ENCODE results near the gene TSHZ2.
A peak's percentile ranks its signal among the peaks of the same experiment; 100 is the strongest.

Gene TSHZ2

GRCh38 chr20:53406580-53406979 is 434.4 kb downstream of the TSHZ2 start:
- H3K4me1 ChIP-seq (ENCODE audit: control insufficient read depth, insufficient read depth, low read depth, low read length) = no peaks in the 10 kb centered on the region
- no peak for DNase-seq
- H3K9me3 ChIP-seq (ENCODE audit: control insufficient read depth, low read length) = no peaks in the 10 kb centered on the region
- no peak overlapping the region for H4K91ac ChIP-seq (ENCODE audit: low read length)
- no peak overlapping the region for H3K4ac ChIP-seq (ENCODE audit: low read depth in 1 of 2, low read length in 2 of 2)
- H3K4me2 ChIP-seq (ENCODE audit: low read length, poor library complexity, severe bottlenecking) = no peak overlapping the region
- no peak overlapping the region for H3K23ac ChIP-seq (ENCODE audit: low read length in 2 of 2)
- no peak overlapping the region for H3K14ac ChIP-seq (ENCODE audit: low read length in 2 of 2)
- H3K79me1 ChIP-seq (replicated peaks; ENCODE audit: low read length, poor library complexity, severe bottlenecking) = no peaks in the 10 kb centered on the region
- H2BK12ac ChIP-seq (ENCODE audit: low read length in 2 of 2) = no peak overlapping the region
- H3K18ac ChIP-seq (ENCODE audit: low read depth in 1 of 2, low read length in 2 of 2) = no peak overlapping the region
- 82% methylated on average over 3 of the region's 3 CpGs for WGBS
- H2BK15ac ChIP-seq (ENCODE audit: low read depth, poor library complexity, severe bottlenecking) = no peak overlapping the region
- no peak overlapping the region for H2BK120ac ChIP-seq (ENCODE audit: low read depth, low read length)
- no peak overlapping the region for H2AFZ ChIP-seq (ENCODE audit: low read depth, low read length)
- no peak overlapping the region for H3K27ac ChIP-seq (ENCODE audit: low read length, poor library complexity, severe bottlenecking)
- no peak overlapping the region for H3K4me3 ChIP-seq (ENCODE audit: insufficient read depth in 1 of 2, low read depth in 1 of 2, low read length in 2 of 2)
- no peaks in the 10 kb centered on the region for H3K36me3 ChIP-seq (ENCODE audit: control insufficient read depth in 1 of 2, insufficient read depth in 2 of 2, low read depth in 1 of 2, low read length in 2 of 2)
- H3K27me3 ChIP-seq (ENCODE audit: control insufficient read depth in 1 of 2, insufficient read depth in 1 of 2, low read length in 2 of 2) = no peaks in the 10 kb centered on the region
- H2BK5ac ChIP-seq (ENCODE audit: low read depth, low read length, poor library complexity, severe bottlenecking) = no peak overlapping the region
- H3K9ac ChIP-seq (ENCODE audit: low read length) = no peak overlapping the region
- no peak overlapping the region for H2AK5ac ChIP-seq (ENCODE audit: low read length, severe bottlenecking)
- H4K8ac ChIP-seq (ENCODE audit: low read length) = no peak overlapping the region

- Histone ChIP-seq H2AK5ac (ENCODE audit: low read length, severe bottlenecking) (no peak overlapping the region), H3K9ac (ENCODE audit: low read length) (peak overlapping the region; percentile 76)
These were observed 436.7 kb downstream of the TSHZ2 start for GRCh38 chr20:53408691-53409446.

GRCh38 chr20:53409447-53409717 is 437.2 kb downstream of the TSHZ2 start:
- Histone ChIP-seq H3K4me3 (ENCODE audit: insufficient read depth in 1 of 2, low read depth in 1 of 2, low read length in 2 of 2) (peak overlapping the region in 1 of 2 experiments; percentile 40), H4K8ac (ENCODE audit: low read length) (no peak overlapping the region), H3K9ac (ENCODE audit: low read length) (peak overlapping the region; percentile 76), H3K18ac (ENCODE audit: low read depth in 1 of 2, low read length in 2 of 2) (no peak overlapping the region), H3K14ac (ENCODE audit: low read length in 2 of 2) (no peak overlapping the region), H2BK5ac (ENCODE audit: low read depth, low read length, poor library complexity, severe bottlenecking) (no peak overlapping the region), H3K4me2 (ENCODE audit: low read length, poor library complexity, severe bottlenecking) (no peak overlapping the region), H3K79me1 (replicated peaks; ENCODE audit: low read length, poor library complexity, severe bottlenecking) (no peaks in the 10 kb centered on the region), H3K27me3 (ENCODE audit: control insufficient read depth in 1 of 2, insufficient read depth in 1 of 2, low read length in 2 of 2) (no peaks in the 10 kb centered on the region), H4K91ac (ENCODE audit: low read length) (no peak overlapping the region), H3K9me3 (ENCODE audit: control insufficient read depth, low read length) (no peaks in the 10 kb centered on the region), H3K27ac (ENCODE audit: low read length, poor library complexity, severe bottlenecking) (no peak overlapping the region), H3K4ac (ENCODE audit: low read depth in 1 of 2, low read length in 2 of 2) (no peak overlapping the region), H2BK120ac (ENCODE audit: low read depth, low read length) (no peak overlapping the region), H2AFZ (ENCODE audit: low read depth, low read length) (no peak overlapping the region), H3K4me1 (ENCODE audit: control insufficient read depth, insufficient read depth, low read depth, low read length) (no peaks in the 10 kb centered on the region), H3K36me3 (ENCODE audit: control insufficient read depth in 1 of 2, insufficient read depth in 2 of 2, low read depth in 1 of 2, low read length in 2 of 2) (no peaks in the 10 kb centered on the region), H2BK12ac (ENCODE audit: low read length in 2 of 2) (no peak overlapping the region), H2BK15ac (ENCODE audit: low read depth, poor library complexity, severe bottlenecking) (no peak overlapping the region), H3K23ac (ENCODE audit: low read length in 2 of 2) (no peak overlapping the region), H2AK5ac (ENCODE audit: low read length, severe bottlenecking) (no peak overlapping the region)
- DNase-seq = no peak
- 96% methylated on average over 2 of the region's 2 CpGs for WGBS

More at GRCh38 chr20:53408691-53409446, 436.7 kb downstream of the TSHZ2 start:
- Histone ChIP-seq H2AFZ (ENCODE audit: low read depth, low read length) (no peak overlapping the region), H3K4me1 (ENCODE audit: control insufficient read depth, insufficient read depth, low read depth, low read length) (no peaks in the 10 kb centered on the region), H2BK12ac (ENCODE audit: low read length in 2 of 2) (no peak overlapping the region), H3K4me3 (ENCODE audit: insufficient read depth in 1 of 2, low read depth in 1 of 2, low read length in 2 of 2) (peak overlapping the region in 1 of 2 experiments; percentile 40), H3K27me3 (ENCODE audit: control insufficient read depth in 1 of 2, insufficient read depth in 1 of 2, low read length in 2 of 2) (no peaks in the 10 kb centered on the region), H3K18ac (ENCODE audit: low read depth in 1 of 2, low read length in 2 of 2) (no peak overlapping the region), H3K27ac (ENCODE audit: low read length, poor library complexity, severe bottlenecking) (no peak overlapping the region), H3K4me2 (ENCODE audit: low read length, poor library complexity, severe bottlenecking) (no peak overlapping the region), H3K4ac (ENCODE audit: low read depth in 1 of 2, low read length in 2 of 2) (no peak overlapping the region), H3K9me3 (ENCODE audit: control insufficient read depth, low read length) (no peaks in the 10 kb centered on the region), H4K8ac (ENCODE audit: low read length) (no peak overlapping the region), H3K36me3 (ENCODE audit: control insufficient read depth in 1 of 2, insufficient read depth in 2 of 2, low read depth in 1 of 2, low read length in 2 of 2) (no peaks in the 10 kb centered on the region), H3K23ac (ENCODE audit: low read length in 2 of 2) (no peak overlapping the region), H2BK120ac (ENCODE audit: low read depth, low read length) (no peak overlapping the region), H3K14ac (ENCODE audit: low read length in 2 of 2) (no peak overlapping the region), H2BK15ac (ENCODE audit: low read depth, poor library complexity, severe bottlenecking) (no peak overlapping the region), H2BK5ac (ENCODE audit: low read depth, low read length, poor library complexity, severe bottlenecking) (no peak overlapping the region), H4K91ac (ENCODE audit: low read length) (no peak overlapping the region), H3K79me1 (replicated peaks; ENCODE audit: low read length, poor library complexity, severe bottlenecking) (no peaks in the 10 kb centered on the region)
- 94% methylated on average over 8 of the region's 11 CpGs for WGBS
- DNase-seq = no peak

- no peak overlapping the region for H2AK5ac ChIP-seq (ENCODE audit: low read length, severe bottlenecking)
- no peak overlapping the region for H2BK15ac ChIP-seq (ENCODE audit: low read depth, poor library complexity, severe bottlenecking)
- 86% methylated on average over 3 of the region's 3 CpGs for WGBS
- H3K27ac ChIP-seq (ENCODE audit: low read length, poor library complexity, severe bottlenecking) = no peak overlapping the region
- no peak for DNase-seq
- no peak overlapping the region for H2BK5ac ChIP-seq (ENCODE audit: low read depth, low read length, poor library complexity, severe bottlenecking)
- no peaks in the 10 kb centered on the region for H3K36me3 ChIP-seq (ENCODE audit: control insufficient read depth in 1 of 2, insufficient read depth in 2 of 2, low read depth in 1 of 2, low read length in 2 of 2)
- no peaks in the 10 kb centered on the region for H3K9me3 ChIP-seq (ENCODE audit: control insufficient read depth, low read length)
- no peak overlapping the region for H3K4me2 ChIP-seq (ENCODE audit: low read length, poor library complexity, severe bottlenecking)
- no peak overlapping the region for H3K9ac ChIP-seq (ENCODE audit: low read length)
- no peak overlapping the region for H3K14ac ChIP-seq (ENCODE audit: low read length in 2 of 2)
- no peak overlapping the region for H3K23ac ChIP-seq (ENCODE audit: low read length in 2 of 2)
- H3K4ac ChIP-seq (ENCODE audit: low read depth in 1 of 2, low read length in 2 of 2) = no peak overlapping the region
- H4K8ac ChIP-seq (ENCODE audit: low read length) = no peak overlapping the region
- H4K91ac ChIP-seq (ENCODE audit: low read length) = no peak overlapping the region
- H2BK12ac ChIP-seq (ENCODE audit: low read length in 2 of 2) = no peak overlapping the region
- no peaks in the 10 kb centered on the region for H3K4me1 ChIP-seq (ENCODE audit: control insufficient read depth, insufficient read depth, low read depth, low read length)
- no peak overlapping the region for H3K18ac ChIP-seq (ENCODE audit: low read depth in 1 of 2, low read length in 2 of 2)
- H3K4me3 ChIP-seq (ENCODE audit: insufficient read depth in 1 of 2, low read depth in 1 of 2, low read length in 2 of 2) = no peak overlapping the region
- no peak overlapping the region for H2BK120ac ChIP-seq (ENCODE audit: low read depth, low read length)
- no peak overlapping the region for H2AFZ ChIP-seq (ENCODE audit: low read depth, low read length)
- H3K79me1 ChIP-seq (replicated peaks; ENCODE audit: low read length, poor library complexity, severe bottlenecking) = no peaks in the 10 kb centered on the region
- H3K27me3 ChIP-seq (ENCODE audit: control insufficient read depth in 1 of 2, insufficient read depth in 1 of 2, low read length in 2 of 2) = no peaks in the 10 kb centered on the region
These were observed 439.0 kb downstream of the TSHZ2 start for GRCh38 chr20:53411129-53411528.

Data from mesenchymal stem cell (in vitro differentiated cells and primary cell).